Ascending aorta (tissue), 2 donors: ENCODE measurements around the gene DNAJB6. TPM values are rescaled to one million over a fixed set of nuclear protein-coding genes. Genes with fewer than 3 reads are reported as not detected.

Experiments
- DNase-seq, 2 donors: peaks; one replicate each; pipeline ENCODE4 v3.0.0-alpha.2; 2019; ENCODE audit warnings: low spot score in 2 of 2
- H3K27ac ChIP-seq, 2 donors: fragments of 200-600 bp; sonication (generic); one replicate each; pipeline ENCODE4 v1.5.1; 2016 to 2017; ENCODE audit warnings: mild to moderate bottlenecking in 1 of 2
- H3K27me3 ChIP-seq: fragments of 200-600 bp; sonication (generic); one replicate; pipeline ENCODE4 v1.5.1; 2017
- H3K36me3 ChIP-seq, 2 donors: fragments of 200-600 bp; sonication (generic); one replicate each; pipeline ENCODE4 v1.5.1; 2016
- H3K4me1 ChIP-seq, 2 donors: fragments of 200-600 bp; sonication (generic); one replicate each; pipeline ENCODE4 v1.5.1; 2016 to 2017; ENCODE audit warnings: mild to moderate bottlenecking in 1 of 2
- H3K4me3 ChIP-seq, 2 donors: fragments of 200-600 bp; sonication (generic); one replicate each; pipeline ENCODE4 v1.5.1; 2016 to 2017; ENCODE audit warnings: mild to moderate bottlenecking in 1 of 2
- H3K9me3 ChIP-seq, 2 donors: fragments of 200-600 bp; sonication (generic); one replicate each; pipeline ENCODE4 v1.5.1; 2016
- intact Hi-C: fragments of 100-400 bp; cut with DNase I; formaldehyde crosslinking; loops from one replicate; pipeline ENCODE4 v1.15.1; 2023
- total RNA-seq: library from RNA; depleted of rRNA; stranded (reverse); fragments of >200 nt; gene quantifications from one replicate; pipeline ENCODE4 v1.1.0, GENCODE V29; 2016
- TF ChIP-seq, protein P1 (sequence below), 3 experiments: fragments of 200-600 bp in 2 of 3; fragments of 450-650 bp in 1 of 3; sonication (generic) in 2 of 3; IDR thresholded peaks; one replicate each; pipeline ENCODE4 v1.5.1; 2016 to 2019; ENCODE audit warnings: antibody characterized with exemption in 3 of 3, mild to moderate bottlenecking in 1 of 3, moderate library complexity in 1 of 3

The DNAJB6 gene
- total RNA-seq, 1 donor from 2014 or later, result 79.1 TPM

DNA sequence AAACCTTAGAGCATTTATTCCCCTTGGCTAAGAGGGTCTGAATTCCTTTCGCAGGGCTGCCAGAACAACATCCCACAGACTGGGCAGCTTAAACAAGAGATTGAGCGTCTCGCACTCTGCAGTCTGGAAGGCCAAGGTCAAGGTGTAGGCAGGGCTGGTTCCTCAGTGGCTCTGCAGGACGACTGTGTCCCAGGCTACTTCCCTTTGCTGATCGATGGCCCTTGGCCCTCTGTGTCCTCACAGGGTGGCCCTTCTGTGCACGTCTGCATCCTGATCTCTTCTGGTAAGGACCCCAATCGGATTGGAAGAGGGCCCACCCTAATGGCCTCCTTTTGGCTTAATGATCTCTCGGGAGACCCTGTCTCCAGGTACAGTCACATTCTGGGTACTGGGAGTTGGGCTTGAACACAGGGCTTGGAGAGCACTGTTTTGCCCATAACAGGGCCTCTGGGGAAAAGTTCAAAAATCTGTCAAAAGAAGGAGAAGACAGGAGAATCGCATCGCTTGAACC, 35.1 kb upstream of the DNAJB6 start:
- Histone ChIP-seq H3K27me3 (no peaks in the 10 kb centered on the region), H3K4me1 (no peaks in the 10 kb centered on the region), H3K36me3 (no peaks in the 10 kb centered on the region), H3K27ac (peak overlapping the region in 1 of 2 donors; percentile 22), H3K4me3 (no peak overlapping the region), H3K9me3 (no peaks in the 10 kb centered on the region)
- no peak for DNase-seq
- intact Hi-C loops, result no loop called here
- TF ChIP-seq, protein P1, sequence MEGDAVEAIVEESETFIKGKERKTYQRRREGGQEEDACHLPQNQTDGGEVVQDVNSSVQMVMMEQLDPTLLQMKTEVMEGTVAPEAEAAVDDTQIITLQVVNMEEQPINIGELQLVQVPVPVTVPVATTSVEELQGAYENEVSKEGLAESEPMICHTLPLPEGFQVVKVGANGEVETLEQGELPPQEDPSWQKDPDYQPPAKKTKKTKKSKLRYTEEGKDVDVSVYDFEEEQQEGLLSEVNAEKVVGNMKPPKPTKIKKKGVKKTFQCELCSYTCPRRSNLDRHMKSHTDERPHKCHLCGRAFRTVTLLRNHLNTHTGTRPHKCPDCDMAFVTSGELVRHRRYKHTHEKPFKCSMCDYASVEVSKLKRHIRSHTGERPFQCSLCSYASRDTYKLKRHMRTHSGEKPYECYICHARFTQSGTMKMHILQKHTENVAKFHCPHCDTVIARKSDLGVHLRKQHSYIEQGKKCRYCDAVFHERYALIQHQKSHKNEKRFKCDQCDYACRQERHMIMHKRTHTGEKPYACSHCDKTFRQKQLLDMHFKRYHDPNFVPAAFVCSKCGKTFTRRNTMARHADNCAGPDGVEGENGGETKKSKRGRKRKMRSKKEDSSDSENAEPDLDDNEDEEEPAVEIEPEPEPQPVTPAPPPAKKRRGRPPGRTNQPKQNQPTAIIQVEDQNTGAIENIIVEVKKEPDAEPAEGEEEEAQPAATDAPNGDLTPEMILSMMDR (IDR thresholded peaks at IDR 0.05), result no peak

DNA sequence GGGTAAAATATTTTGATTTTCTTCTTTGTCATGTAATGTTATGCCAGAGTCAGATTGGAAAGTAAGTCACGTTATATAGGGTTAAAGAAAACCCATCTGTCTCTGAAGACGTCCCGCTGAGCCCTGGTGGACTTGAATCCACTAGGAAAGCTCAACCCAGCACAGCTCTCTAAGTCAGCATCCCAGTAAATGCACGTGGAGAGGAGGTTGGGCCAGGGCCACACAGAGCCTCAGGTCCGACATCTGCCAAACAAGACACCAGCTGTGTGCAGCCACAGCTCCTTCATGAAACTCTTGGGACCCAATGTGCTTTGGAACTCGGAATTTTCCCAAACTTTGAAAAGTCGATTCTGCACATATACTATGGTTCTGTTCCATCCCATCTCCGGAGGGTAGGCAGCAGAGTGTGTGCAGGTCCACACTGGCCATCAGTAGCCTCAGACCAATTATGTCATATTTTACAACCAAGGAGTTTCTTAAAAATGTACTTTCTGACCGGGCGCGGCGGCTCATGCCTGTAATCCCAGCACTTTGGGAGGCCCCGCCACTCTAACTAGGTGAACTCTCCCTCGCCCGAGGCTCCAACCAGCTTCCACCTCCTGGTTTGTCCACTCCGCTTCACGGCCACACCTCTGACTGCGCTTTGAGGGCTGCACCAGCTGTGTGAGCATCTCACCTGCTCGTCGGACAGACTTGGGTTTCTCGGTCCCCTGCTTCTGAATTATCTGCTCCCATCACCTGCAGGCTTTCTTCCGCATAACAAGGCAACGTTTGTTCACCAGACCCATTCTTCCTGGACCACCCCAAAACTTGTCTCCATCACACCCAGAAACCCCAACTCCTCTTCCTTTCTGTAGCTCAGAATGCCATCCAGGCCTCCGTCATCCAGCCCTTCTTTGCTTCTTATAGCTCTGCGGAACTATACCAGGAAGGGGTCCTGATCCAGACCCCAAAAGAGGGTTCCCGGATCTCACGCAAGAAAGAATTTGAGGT, 29.7 kb upstream of the DNAJB6 start:
- no peak for DNase-seq
- H3K27me3 ChIP-seq, result no peaks in the 10 kb centered on the region
- TF ChIP-seq, protein P1 (IDR thresholded peaks at IDR 0.05), result no peak
- H3K36me3 ChIP-seq, result no peaks in the 10 kb centered on the region
- H3K27ac ChIP-seq, result no peak overlapping the region
- H3K4me1 ChIP-seq, result no peaks in the 10 kb centered on the region
- H3K9me3 ChIP-seq, result no peaks in the 10 kb centered on the region
- no peak overlapping the region for H3K4me3 ChIP-seq
- intact Hi-C loops, result no loop called here

DNA sequence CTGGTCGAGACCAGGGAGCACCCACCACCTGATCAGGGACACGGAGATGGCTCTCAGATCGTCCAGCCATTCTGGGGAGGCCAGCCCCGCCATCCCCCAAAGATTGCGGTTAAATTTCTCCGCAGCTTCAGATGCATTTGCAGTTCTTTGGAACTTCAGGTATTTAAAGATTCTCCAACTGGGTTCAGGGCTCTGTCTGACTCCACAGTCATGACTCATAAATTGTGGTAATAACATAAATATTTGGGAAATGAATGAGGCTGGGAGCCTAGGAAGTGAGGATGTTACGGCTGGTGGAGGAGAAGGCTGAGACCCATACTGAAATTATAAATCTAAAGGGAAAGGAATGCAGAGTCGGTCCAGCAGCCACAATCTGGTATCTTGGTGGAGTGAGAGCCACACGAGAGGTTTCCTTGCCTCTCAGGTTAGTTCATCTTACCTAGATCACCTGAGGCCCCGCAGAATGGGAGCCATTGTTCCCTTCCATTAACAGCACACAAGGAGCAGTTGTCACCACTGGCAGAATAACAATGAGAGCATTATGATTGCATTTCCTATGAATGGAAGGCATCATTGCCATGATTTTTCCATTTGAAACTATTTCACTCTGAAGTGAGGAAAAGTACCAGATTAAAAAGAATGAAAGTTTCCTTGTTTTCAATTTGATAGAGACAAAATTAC, 26.7 kb upstream of the DNAJB6 start:
- no peaks in the 10 kb centered on the region for H3K27me3 ChIP-seq
- H3K36me3 ChIP-seq, result no peaks in the 10 kb centered on the region
- H3K9me3 ChIP-seq, result no peaks in the 10 kb centered on the region
- TF ChIP-seq, protein P1 (IDR thresholded peaks at IDR 0.05), result no peak
- no peak overlapping the region for H3K4me3 ChIP-seq
- intact Hi-C loops, result no loop called here
- no peaks in the 10 kb centered on the region for H3K4me1 ChIP-seq
- no peak for DNase-seq
- H3K27ac ChIP-seq, result no peak overlapping the region

DNA sequence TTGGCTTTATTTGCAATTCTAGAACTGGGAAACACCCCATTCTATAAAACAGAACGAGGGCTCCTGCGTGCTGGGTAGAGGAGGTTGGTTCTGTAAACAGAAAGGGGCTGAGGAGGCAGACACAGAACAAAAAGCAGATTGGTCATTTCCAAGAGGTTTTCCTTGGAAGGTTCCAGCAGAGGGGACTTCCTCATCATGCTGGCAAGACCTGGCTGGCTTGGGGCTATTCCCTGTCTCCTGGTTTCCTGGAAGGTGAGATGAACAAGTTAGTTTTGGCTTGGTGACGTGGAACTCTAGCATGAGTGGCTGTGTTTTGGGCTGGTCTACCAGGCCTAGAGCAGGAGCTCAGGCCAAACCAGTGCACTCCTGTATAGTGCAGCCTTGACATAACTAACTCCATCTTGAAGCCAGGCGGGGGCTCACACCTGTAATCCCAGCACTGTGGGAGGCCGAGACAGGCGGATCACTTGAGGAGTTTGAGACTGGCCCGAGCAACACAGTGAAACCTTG, 26.1 kb upstream of the DNAJB6 start:
- intact Hi-C loops, result no loop called here
- Histone ChIP-seq H3K36me3 (no peaks in the 10 kb centered on the region), H3K27ac (no peak overlapping the region), H3K9me3 (no peaks in the 10 kb centered on the region), H3K27me3 (no peaks in the 10 kb centered on the region), H3K4me1 (no peaks in the 10 kb centered on the region), H3K4me3 (no peak overlapping the region)
- DNase-seq, result no peak
- TF ChIP-seq, protein P1 (IDR thresholded peaks at IDR 0.05), result no peak

DNA sequence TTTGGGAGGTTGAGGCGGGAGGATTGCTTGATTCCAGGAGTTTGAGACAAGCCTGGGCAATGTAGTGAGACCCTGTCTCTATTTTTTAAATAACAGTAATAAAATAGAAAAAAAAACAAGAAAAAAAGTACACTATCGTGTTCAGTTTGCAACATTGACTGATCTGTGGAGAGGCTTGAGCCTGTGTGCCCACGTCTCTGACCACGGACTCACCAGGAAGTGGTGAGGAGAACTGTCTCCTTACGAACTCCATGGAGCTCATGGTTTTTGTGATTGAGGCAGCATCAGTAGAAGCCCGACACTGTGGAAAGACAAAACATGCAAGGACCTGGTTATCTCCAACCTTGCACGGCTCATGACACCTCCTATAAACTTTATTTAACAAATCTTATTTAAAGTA, 23.9 kb upstream of the DNAJB6 start:
- intact Hi-C loops, result no loop called here
- DNase-seq, result no peak
- Histone ChIP-seq H3K27me3 (no peaks in the 10 kb centered on the region), H3K9me3 (no peaks in the 10 kb centered on the region), H3K4me1 (no peaks in the 10 kb centered on the region), H3K36me3 (no peaks in the 10 kb centered on the region), H3K27ac (no peak overlapping the region), H3K4me3 (no peak overlapping the region)
- TF ChIP-seq, protein P1 (IDR thresholded peaks at IDR 0.05), result no peak
